KMS-11 (cell line): ENCODE measurements around the gene DNM3.

Source experiments
- H2AFZ ChIP-seq: fragments of 200-600 bp; sonication (generic); 2 replicates; pipeline ENCODE4 v1.6.1; 2016; ENCODE audit warnings: antibody characterized with exemption, mixed run types, low read depth
- H3K27ac ChIP-seq: fragments of 200-600 bp; sonication (generic); 2 replicates; pipeline ENCODE4 v1.6.1; 2016; ENCODE audit warnings: mild to moderate bottlenecking, mixed run types
- H3K27me3 ChIP-seq: fragments of 200-600 bp; sonication (generic); 2 replicates; pipeline ENCODE4 v1.6.1; 2017; ENCODE audit warnings: mild to moderate bottlenecking, low read depth, mixed run types, moderate library complexity; ENCODE audit not compliant: insufficient read depth
- H3K36me3 ChIP-seq: fragments of 200-600 bp; sonication (generic); 2 replicates; pipeline ENCODE4 v1.6.1; 2017; ENCODE audit warnings: mild to moderate bottlenecking, mixed run types; ENCODE audit not compliant: insufficient read depth
- H3K4me1 ChIP-seq: fragments of 200-600 bp; sonication (generic); 2 replicates; pipeline ENCODE4 v1.6.1; 2016; ENCODE audit warnings: mild to moderate bottlenecking, low read depth, mixed run types; ENCODE audit not compliant: poor library complexity, severe bottlenecking
- H3K4me2 ChIP-seq: fragments of 200-600 bp; sonication (generic); 2 replicates; pipeline ENCODE4 v1.7.0; 2016; ENCODE audit warnings: mild to moderate bottlenecking, mixed run types
- H3K4me3 ChIP-seq: fragments of 200-600 bp; sonication (generic); IDR thresholded peaks from 2 replicates; pipeline ENCODE4 v1.6.1; 2017; ENCODE audit warnings: low read depth, low read length, mixed read lengths; ENCODE audit not compliant: insufficient read depth
- H3K79me2 ChIP-seq: fragments of 200-600 bp; sonication (generic); 2 replicates; pipeline ENCODE4 v1.6.1; 2016; ENCODE audit warnings: low read depth, mixed run types; ENCODE audit not compliant: insufficient read depth
- H3K9ac ChIP-seq: fragments of 200-600 bp; sonication (generic); 2 replicates; pipeline ENCODE4 v1.6.1; 2016; ENCODE audit warnings: mild to moderate bottlenecking, mixed run types
- H4K20me1 ChIP-seq: fragments of 200-600 bp; sonication (generic); 2 replicates; pipeline ENCODE4 v1.6.1; 2016; ENCODE audit warnings: mild to moderate bottlenecking, mixed run types; ENCODE audit not compliant: insufficient read depth
- CTCF ChIP-seq: fragments of 200-600 bp; sonication (generic); conservative IDR thresholded peaks from 2 replicates; pipeline ENCODE4 v1.6.1; 2017; ENCODE audit warnings: low read depth, mild to moderate bottlenecking, antibody characterized with exemption, low read length, moderate library complexity, mixed read lengths

Gene DNM3

GRCh38 chr1:172143384-172144055 is 302.2 kb downstream of the DNM3 start:
- Histone ChIP-seq H3K9ac (no peak overlapping the region), H3K4me3 (no peak overlapping the region), H2AFZ (no peak overlapping the region), H3K4me1 (no peaks in the 10 kb centered on the region), H3K36me3 (no peaks in the 10 kb centered on the region), H4K20me1 (no peaks in the 10 kb centered on the region), H3K79me2 (no peaks in the 10 kb centered on the region), H3K27ac (no peak overlapping the region), H3K27me3 (no peaks in the 10 kb centered on the region), H3K4me2 (no peak overlapping the region)
- TF ChIP-seq CTCF = no peak

GRCh38 chr1:172144445-172145061 is 303.3 kb downstream of the DNM3 start:
- Histone ChIP-seq H3K4me2 (no peak overlapping the region), H3K4me3 (no peak overlapping the region), H3K36me3 (no peaks in the 10 kb centered on the region; the same call in 1 of the 2 replicates), H3K9ac (no peak overlapping the region), H4K20me1 (no peaks in the 10 kb centered on the region), H2AFZ (no peak overlapping the region), H3K79me2 (no peaks in the 10 kb centered on the region), H3K4me1 (no peaks in the 10 kb centered on the region), H3K27ac (no peak overlapping the region), H3K27me3 (no peaks in the 10 kb centered on the region)
- TF ChIP-seq CTCF = no peak

GRCh38 chr1:172145231-172145651 is 303.9 kb downstream of the DNM3 start:
- Histone ChIP-seq H4K20me1 (no peaks in the 10 kb centered on the region), H3K9ac (no peak overlapping the region), H3K4me2 (no peak overlapping the region), H2AFZ (no peak overlapping the region), H3K36me3 (no peaks in the 10 kb centered on the region; the same call in 1 of the 2 replicates), H3K4me3 (no peak overlapping the region), H3K27me3 (no peaks in the 10 kb centered on the region), H3K4me1 (no peaks in the 10 kb centered on the region), H3K27ac (no peak overlapping the region), H3K79me2 (no peaks in the 10 kb centered on the region)
- no peak for TF ChIP-seq CTCF

- Histone ChIP-seq H3K9ac (no peak overlapping the region), H3K4me3 (no peak overlapping the region)
- no peak for TF ChIP-seq CTCF
Measured at GRCh38 chr1:172145656-172146055, 304.4 kb downstream of the DNM3 start.

More at GRCh38 chr1:172145656-172146055, 304.4 kb downstream of the DNM3 start:
- Histone ChIP-seq H3K4me1 (no peaks in the 10 kb centered on the region), H2AFZ (no peak overlapping the region), H3K27me3 (no peaks in the 10 kb centered on the region), H3K79me2 (no peaks in the 10 kb centered on the region), H3K36me3 (no peaks in the 10 kb centered on the region; the same call in 1 of the 2 replicates), H4K20me1 (no peaks in the 10 kb centered on the region), H3K4me2 (no peak overlapping the region), H3K27ac (no peak overlapping the region)
